Embryonic facial prominence (tissue), 1 donor: ENCODE data around the gene QSOX2.

Experiments
- DNase-seq: peaks from one replicate; pipeline ENCODE4 v3.0.0-alpha.2; 2016; ENCODE audit errors: extremely low spot score

Gene QSOX2

DNA sequence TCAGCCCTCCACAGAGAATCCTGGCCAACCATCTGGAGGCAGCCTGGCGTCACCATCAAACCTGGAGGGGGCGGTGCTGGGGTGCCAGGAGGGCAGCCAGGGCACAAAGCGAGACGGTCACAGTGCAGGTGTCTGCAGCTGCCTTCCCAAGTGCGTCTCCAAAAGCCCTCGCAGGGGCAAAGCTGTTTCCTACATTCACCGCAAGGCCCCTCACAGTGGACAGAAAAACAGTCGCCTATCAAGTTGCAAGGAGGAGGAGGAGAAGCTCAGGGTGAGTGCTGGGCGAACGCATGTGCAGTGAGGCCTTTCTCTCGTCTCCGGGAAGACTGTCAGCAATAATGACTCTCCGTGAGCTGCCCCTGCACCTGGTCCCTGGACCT, 22.7 kb downstream of the QSOX2 start:
- no peak for DNase-seq

DNA sequence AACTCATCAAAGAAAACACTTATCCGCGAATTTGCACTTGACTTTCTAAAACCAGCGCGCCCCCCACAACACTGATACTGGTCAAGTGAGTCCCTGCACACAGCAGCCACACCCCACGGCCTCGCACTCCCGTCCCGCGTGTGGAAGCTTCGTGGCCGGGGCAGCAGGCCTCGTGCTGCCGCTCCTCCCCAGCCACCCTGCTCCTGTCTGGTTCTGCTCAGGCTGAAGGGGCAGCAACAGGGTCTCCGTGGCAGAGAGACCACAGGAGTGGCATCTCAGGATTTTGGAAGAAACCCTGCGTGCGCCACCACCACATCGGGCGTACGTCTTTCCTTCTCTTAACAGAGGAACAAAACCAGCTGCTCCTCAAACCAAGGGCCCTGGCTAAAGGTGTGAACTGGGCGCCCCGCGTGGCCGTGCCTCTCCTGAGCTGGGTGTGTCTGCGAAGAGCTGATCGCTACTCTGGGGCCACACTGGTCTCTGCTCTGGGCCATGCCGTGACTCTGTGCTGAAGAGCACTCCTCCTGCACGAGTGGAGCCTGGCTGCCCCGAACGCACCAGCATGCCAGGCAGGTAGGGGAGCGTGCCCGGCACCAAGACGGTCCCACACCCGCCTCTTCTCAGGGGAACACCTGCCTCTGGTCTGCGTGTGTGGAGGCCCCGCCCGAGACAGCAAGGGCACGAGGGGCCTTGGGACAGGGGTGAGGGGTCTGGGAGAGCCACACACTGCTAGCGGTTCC, 23.3 kb downstream of the QSOX2 start:
- no peak for DNase-seq

DNA sequence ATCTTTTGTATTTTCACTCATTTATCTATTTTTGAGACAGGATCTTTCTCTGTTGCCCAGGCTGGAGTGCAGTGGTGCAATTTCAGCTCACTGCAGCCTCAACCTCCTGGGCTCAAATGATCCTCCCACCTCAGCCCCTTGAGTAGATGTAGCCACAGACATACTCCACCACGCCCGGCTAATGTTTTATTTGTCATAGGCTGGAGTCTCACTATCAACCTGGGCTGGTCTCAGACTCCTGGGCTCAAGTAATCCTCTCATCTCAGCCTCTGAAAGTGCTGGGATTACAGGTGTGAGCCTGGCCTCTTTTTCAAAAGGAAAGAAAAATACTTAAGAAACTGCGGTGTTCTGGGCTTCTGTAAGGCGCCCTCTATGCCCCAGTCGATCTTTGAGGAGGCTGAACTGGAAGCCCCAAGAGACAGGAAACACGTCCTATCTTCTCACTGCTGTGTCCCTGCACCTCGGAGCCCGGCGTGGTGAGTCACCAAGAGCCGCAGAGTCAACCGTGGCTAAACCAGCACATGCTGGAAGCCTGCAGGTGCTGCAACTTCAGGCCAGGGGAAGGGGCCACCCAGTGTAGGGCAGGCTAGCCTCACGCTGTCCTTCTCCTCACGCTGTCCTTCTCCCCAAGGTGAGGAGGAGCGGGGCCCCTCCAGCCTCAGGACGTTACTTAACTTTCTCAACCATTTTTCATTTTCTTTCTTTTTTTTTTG, 25.4 kb downstream of the QSOX2 start:
- DNase-seq: no peak

DNA sequence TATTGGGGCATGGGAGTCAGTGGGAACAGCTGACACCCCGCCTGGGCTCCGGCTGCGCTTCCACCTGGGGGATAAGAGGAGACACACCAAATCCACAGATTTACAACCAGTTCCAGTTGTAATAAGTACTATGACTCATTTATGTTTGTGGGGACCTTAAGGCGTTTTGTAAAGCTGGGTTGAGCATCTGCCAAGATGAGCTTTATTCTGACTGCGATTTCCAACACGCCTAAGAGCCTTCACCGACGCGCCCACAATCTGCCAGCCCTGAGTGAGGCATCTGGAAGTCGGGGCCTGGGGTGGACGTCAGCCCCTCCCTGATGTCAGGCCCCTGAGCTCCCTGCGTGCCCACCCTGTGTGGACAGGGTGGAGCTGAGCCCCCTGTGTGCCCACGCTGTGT, 26.3 kb downstream of the QSOX2 start:
- DNase-seq: no peak

DNA sequence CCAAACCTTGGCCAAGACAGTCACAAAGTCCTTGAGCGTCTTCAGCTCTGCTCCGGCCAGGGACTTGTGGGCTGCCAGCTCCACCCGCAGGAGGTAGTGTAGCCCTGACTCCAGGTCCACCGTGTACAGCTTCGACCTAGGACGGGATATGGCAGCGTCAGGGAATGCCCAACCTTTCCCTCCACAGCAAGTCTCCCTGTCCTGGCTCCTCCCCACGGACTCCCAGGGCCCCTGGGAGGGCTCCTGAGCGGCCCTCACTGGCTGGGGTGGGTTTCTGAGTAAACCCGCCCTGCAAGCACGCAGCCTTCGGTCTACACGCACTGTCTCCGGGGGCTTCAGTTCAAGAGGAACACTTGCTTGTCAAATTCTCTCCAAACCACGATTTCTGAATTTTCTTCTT, 26.9 kb downstream of the QSOX2 start:
- DNase-seq: no peak

DNA sequence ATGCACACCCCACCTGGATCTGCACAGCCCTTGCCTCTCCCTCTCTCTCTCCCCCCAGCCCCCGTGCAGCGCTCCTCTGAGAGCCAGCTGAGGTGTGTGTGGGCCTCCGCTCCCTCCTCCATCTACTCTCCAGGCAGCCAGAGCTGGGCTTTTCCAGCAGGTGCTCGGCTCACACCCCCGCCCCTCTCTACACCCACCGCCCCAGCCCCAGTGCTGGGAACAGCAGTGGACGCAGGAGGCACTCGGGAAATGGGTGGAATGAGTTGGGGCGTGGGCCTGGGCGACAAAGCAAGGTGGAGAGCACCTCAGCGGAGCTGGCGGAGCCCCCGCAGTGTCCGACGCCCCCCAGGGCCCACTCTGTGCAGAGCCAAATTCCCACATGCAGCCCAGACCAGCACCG, 27.3 kb downstream of the QSOX2 start:
- no peak for DNase-seq

DNA sequence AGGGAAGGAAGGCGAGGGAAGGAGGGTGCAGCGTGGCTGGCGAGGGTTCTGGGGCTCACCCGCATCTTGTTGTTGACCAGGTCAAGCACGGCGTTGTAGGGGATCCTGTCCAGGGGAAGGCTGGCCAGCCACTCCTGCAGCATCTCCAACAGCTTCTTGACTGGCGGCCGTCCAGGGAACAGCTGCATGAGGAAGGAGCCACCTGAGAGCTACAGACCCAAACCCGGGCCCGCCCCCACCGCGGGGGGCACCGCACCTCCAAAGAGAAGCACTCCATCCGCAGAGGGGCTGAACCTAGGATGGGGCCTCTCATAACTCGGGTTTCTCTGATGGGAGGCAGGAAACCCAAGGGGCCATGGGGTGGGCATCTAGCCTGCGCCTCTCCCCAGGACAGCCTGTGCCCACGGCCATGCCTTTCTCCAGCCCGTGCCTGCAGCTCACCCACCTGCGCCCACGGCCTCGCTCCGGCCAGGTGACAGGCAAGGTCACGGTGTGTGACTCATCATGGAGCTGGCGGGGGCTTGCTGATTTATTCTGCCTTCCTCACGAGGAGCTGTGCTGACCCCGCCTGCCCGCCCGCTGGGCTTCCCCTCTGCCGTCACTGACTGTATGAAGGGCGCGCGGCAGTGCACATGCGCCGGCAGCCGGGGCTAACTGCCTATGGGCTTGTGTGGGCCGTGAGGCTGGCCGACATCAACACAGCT, 28.9 kb downstream of the QSOX2 start:
- no peak for DNase-seq

DNA sequence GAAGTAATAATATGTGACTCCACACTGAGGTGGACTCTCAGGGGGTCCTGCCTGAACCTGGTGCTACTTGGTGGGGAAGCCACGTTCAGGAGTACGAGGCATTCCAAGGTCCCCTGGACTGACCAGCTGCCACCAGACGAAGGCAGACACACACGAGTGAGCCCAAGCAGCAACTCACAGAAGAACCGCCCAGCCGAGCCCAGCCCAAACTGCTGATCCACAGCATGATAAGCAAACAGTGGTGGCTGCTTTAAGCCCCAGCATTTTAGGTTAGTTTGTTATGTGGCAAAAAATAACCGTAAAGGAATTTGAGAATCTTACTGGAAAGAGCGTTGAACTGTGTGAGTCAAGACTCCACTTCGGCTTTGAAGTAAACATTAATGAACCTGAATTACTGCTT, 31.9 kb downstream of the QSOX2 start:
- no peak for DNase-seq

DNA sequence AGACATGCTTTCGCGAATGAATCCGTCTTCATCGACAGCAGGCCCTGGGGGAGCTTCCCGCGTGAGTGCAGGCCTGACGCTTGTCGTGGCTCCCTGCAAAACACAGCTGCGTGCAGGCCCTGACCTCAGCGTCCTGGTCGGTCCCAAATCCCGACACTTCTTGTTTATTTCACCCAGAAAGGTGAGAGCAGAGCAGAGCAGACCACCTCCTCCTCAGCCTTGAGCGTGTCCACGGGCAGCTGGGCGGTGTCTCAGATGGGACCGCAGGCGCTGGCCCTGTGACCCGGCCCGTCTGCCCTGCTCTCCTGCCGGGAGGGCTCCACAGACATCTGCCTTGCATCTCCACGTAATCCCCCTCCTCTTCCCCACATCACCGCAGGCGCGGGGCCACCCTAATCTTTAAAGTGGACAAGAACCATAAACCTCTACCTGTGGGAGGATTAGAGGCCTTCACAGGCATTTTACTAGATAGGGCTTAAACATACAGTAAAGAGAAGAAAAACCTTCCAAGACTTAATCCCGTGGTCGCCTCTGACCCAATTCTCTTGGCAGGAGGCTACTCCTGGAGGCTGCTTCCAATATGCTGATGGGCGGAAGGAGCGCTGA, 33.2 kb downstream of the QSOX2 start:
- no peak for DNase-seq

DNA sequence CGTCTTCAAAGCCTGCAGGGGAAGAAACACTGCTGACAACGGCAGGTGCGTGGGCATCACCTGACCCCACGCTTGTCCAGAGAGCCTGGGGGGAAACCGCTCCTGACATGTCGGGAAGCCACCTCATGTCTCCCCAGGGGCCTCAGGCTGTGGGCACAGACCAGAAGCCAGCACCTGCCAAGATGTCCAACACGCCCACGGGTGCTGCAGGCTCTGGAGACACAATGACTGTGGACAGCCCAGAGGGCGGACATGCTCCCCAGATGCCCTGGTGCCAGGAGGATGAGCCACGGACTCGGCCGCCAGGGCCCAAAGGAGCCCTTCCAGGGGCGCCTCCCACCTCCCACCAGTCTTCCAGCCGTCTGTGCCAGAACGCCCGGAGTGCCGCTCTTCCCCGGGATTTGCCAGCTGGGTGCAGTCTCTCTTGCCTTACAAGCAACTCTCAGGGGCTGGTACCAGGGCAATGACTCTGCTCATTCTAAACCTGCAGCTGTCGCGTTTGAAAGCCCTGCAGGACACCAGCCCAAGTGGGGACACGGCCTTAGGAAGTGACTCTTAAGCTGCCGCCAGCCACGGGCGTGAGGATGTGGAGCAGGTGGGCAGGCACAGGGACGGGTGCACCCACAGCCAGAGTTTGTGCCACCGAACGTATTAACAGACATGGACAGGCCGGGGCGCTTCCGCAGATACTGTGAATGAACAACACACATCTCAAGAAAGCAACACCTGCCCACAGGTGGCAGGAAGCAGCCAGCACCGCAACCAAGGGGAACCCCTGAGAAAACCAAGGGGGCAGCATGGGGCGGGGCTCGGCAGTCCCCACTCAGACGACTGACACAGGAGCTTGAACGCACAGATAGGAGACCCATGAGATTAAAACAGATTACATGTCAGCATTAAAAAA, 33.9 kb downstream of the QSOX2 start:
- DNase-seq: no peak

DNA sequence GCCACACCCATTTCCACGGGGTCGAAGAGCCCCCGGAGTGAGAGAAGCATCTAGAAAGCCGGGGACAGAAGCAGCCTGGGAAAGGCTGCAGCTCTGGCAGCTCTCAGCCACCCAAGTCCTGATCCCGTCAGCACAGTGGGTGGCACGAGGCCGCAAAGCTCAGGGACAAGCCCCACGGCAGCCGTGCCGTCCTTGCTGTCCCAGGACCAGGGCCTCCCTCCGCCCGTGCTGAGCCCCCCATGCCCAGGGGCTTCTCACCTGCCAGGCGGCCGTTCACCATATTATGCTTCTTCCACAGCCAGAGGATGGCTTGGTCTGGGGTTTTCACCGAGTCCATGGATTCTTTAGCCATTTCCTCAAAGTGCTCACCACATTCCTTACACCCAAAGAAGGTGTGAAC, 34.6 kb downstream of the QSOX2 start:
- no peak for DNase-seq

DNA sequence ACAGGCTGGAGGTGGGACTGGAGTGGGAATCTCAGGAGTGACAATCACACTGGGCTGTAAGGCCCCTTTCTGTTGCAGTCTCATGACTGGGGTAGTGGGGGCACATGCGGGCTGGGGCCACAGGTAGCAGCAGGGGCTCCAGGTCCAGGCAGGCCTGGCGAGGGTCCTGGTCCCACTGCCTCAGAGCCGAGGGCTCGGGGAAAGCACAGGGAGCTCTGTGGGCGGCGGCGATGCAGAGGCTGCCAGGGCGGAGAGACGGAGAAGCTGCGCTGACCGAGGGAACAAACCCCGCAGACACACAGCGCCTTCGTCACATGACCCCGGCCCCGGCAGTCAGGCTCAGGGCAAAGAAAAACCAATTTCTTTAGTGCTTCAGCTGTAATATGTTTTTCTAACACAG, 35.3 kb downstream of the QSOX2 start:
- no peak for DNase-seq

DNA sequence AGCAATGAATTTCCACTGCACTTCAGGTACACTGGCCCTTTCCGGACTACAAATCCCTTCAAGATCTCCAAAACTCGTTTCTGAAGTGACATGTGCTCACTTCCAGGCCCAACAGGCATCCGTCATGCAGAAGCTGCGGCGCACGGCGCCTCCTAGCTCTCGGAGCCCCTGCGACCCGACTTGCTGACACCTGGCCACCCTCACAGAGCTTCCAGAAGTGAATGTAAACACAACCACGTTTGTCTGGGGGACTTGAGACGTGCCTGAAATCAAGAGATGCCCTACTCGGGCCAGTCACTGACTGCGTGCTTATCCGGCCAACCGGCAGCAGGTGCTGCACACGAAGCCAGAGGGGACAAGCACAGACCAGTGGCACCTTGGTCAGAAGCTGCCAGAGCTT, 35.8 kb downstream of the QSOX2 start:
- no peak for DNase-seq

DNA sequence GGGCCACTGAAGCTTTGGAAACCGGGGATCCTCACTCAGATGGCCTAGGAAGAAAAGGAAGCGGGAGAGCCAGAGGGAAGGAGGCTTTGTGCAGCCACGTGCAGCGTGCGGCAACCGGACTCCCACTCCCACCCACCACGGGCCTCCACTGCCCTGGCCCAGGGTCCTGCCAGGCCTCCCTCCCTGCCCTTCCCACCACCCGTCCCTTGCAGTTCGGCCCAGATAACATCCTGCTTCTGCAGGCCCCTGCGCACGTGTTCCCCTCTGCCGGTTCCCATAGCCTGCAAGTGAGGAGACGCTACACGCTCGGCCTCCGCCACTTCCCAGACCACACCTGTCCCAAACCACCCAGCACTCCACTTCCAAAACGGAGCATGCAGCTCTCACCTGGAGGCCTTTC, 36.4 kb downstream of the QSOX2 start:
- no peak for DNase-seq

DNA sequence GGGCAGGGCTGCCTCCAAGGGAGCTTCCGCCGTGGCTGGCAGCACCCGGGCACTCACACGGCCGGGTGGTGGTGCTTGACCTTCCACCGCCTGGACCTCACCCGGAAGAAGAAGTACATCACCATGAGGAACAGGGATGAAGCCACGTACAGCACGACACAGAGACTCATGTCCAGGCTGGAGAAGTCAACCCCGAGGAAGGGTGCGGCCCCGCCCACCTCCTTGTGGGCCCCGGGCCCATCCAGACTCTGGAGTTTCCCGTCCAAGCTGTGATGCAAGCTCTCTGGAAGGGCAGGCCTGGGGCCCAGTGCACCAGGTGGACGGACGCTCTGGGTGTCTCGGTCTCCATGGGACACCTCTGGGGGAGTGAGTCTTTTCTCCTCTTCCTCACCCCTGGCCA, 36.9 kb downstream of the QSOX2 start:
- DNase-seq: no peak

DNA sequence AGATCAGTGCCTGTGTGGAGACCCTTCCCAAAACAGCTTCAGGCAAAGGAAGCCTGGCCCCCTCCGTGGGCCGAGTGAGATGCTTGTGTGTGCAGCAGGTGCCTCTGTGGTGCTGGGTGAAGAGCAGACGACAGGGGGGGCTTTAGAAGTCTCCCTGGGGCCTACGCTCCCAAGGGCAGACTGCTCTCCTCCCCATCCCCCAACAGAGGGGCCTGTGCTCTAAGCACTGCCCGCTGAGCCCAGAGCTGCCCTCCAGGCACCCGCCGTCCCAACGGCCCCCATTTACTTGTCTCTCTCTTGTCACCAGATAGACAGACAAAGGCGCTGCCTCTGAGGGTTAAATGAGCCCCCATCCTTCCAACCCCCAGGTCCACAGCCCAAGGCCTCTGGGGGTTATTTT, 38.0 kb downstream of the QSOX2 start:
- no peak for DNase-seq

DNA sequence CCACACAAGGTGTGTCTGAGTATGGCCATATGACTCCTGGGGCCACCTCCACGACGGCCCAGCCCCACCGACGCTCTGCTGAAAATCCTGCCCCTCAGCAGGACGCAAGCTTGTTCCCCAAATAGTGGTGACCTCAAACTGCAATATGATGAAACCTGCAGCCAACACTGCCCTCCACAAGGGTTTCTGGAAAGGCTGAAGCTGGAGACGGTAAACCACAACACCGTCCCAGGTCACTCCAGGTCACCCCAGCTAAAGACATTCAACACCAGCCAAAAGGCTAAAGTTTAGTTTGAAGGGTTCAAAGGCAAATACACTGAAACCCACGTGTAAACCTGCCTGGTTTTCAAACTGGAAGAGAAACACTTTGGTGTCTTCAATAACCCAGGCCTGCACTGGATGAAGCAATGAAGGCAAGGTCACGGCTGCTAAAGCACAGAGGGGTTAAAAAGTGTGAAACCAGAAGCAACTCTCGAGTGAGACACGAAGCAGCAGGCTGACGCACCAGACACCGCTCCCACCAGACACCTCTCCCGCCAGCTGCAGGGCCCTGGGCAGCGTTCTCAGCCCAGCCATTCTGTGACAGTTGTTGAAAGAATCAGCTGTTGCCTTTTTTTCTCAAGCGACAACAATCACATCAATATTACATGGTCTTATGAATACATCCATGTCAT, 38.9 kb downstream of the QSOX2 start:
- no peak for DNase-seq

DNA sequence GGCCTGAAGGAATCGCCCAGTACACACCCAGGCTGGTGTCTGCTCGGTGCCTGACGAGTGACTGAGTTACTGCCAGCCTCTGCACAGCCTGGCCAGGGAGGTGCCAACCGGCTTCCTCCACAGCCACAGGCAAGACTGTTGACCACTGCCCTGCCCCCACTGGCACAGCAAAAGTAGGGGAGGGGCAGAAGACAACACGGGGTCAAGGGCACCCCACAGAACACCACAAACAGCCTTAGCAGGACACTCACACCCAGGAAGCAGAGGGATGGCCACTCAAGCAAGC, 40.0 kb downstream of the QSOX2 start:
- no peak for DNase-seq

DNA sequence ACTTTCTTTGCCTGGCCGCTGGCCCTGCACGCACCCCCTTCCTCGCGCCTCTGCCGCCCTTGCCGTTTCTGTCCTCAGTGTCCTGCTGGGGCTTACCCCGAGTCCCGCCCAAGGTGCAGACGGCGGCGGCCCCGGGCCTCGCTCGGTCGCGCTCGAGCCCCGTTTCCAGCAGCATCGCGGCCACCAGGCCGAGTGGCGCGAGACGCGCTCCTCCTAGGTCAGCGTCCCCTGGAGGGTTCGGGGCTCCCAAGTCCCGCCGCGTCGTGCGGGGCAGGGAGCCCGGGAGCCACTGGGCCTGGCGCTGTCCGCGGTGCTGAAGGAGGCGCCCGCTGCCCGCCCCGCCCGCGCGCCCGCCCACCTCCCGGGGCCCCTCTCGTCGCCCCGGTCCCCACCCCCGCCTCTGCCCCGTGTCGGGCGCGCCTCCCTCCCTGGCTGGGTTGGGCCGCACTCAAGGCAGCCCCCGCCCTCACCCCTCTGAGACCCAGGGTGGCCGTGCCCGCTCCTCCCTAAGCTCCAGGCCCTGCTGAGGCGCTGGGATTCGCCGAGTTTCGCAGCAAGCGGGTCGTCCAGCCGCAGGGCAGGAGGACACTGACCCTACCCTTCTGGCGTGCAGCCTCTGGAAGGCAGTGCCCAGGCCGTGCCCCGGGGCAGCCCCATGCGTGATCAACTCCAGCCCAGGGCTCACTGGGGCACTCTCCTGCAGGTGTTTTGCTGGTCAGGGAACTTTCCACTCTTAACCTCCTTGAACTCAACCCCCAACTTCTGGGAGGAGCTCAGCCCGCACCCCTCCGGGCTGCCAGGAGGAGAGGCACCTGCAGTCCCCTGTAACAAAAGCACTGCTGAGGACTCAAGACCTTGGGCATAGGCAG, 40.5 kb downstream of the QSOX2 start, which contains the start of gene LHX3:
Gene LHX3, minus strand, starts transcription at position 291 of the 869 bp plus-strand sequence. Its CDS starts 116 bp downstream, at position 175.
- no peak for DNase-seq

DNA sequence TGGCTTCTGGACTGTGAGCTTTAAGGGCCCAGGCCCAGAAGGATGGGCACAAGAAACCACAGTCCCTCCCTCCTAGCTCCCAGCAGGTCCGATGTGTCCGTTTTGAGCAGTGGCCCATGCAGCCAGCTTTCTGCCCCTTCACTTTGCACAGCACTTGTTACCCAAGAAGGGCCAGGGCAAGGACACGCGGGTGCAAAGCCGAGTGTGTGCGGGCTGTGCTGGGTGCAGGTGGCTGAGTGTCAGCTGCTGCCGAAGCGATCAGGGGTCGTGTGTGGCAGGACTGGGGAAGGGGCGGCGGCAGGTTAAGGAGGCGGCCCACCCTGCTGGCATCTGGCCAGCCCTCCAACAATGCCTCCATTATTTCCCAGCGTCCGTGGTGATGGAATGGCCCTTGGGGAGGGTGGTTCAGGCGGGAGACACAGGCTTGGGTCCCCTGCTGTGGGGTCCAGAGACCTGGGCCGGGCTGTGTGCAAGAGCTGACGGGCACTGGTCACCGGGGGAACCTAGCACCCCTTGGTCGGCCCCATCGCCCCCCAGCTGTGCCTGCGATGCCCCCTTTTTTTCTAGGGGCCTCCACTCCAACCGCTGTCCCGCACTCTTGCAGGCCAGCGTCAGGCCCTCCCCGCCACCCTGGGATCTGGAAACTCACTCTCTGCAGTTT, 41.3 kb downstream of the QSOX2 start:
- DNase-seq: no peak
